HEK293 (cell line): ENCODE data around the gene CSMD2.

Experiments
- CTCF ChIA-PET: fragments of 350-600 bp; formaldehyde crosslinking; extraction: SDS; loops from one replicate; lab custom pipeline; 2021; ENCODE audit warnings: antibody characterized with exemption; lab: Yijun Ruan, JAX
- POLR2A ChIA-PET: fragments of 300-600 bp; formaldehyde crosslinking; extraction: SDS; loops from one replicate; lab custom pipeline; 2020; ENCODE audit warnings: antibody characterized with exemption, inconsistent platforms; lab: Yijun Ruan, JAX
- H3K27ac ChIP-seq: fragments of 200-500 bp; sonication (Bioruptor generic); 2 replicates; pipeline ENCODE4 v1.5.1; 2014; ENCODE audit warnings: low read depth, low read length, control low read depth, inconsistent platforms; ENCODE audit errors: extremely low read depth
- H3K36me3 ChIP-seq, 2 experiments: fragments of 200-500 bp in 1 of 2; sonication (Bioruptor generic) in 1 of 2; 1 replicate in 1 of 2; 2 replicates in 1 of 2; pipeline ENCODE4 v1.5.1; 2014 to 2017; ENCODE audit warnings: inconsistent platforms in 2 of 2, low read length in 2 of 2; ENCODE audit not compliant: control insufficient read depth in 2 of 2, insufficient read depth in 1 of 2
- H3K4me1 ChIP-seq: fragments of 200-500 bp; sonication (Bioruptor generic); 2 replicates; pipeline ENCODE4 v1.5.1; 2014; ENCODE audit warnings: mild to moderate bottlenecking, low read length, inconsistent platforms; ENCODE audit not compliant: control insufficient read depth, insufficient read depth
- H3K4me3 ChIP-seq: 2 replicates; pipeline ENCODE4 v1.5.1; 2011; ENCODE audit warnings: low read depth, mild to moderate bottlenecking, control low read depth, low read length, moderate library complexity
- H3K9me3 ChIP-seq: fragments of 200-500 bp; sonication (Bioruptor generic); 2 replicates; pipeline ENCODE4 v1.5.1; 2014; ENCODE audit warnings: low read depth, low read length, inconsistent platforms; ENCODE audit not compliant: control insufficient read depth, insufficient read depth
- BCL11A ChIP-seq: fragments of 450-650 bp; formaldehyde crosslinking; IDR thresholded peaks from 2 replicates; pipeline ENCODE4 v1.5.1; 2016; ENCODE audit warnings: low read depth, missing biosample characterization, missing genetic modification characterization
- GLIS1 ChIP-seq: fragments of 450-650 bp; formaldehyde crosslinking; IDR thresholded peaks from 2 replicates; pipeline ENCODE4 v1.5.1; 2016; ENCODE audit warnings: missing biosample characterization, missing genetic modification characterization
- YY1 ChIP-seq: fragments of 450-650 bp; formaldehyde crosslinking; IDR thresholded peaks from 2 replicates; pipeline ENCODE4 v1.5.1; 2018; ENCODE audit warnings: missing biosample characterization, missing genetic modification characterization
- ZFP37 ChIP-seq: fragments of 450-650 bp; formaldehyde crosslinking; IDR thresholded peaks from 2 replicates; pipeline ENCODE4 v1.5.1; 2016; ENCODE audit warnings: missing biosample characterization, missing genetic modification characterization
- ZNF112 ChIP-seq: fragments of 450-650 bp; formaldehyde crosslinking; IDR thresholded peaks from 2 replicates; pipeline ENCODE4 v1.5.0; 2017; ENCODE audit warnings: missing biosample characterization, missing genetic modification characterization
- ZNF121 ChIP-seq: fragments of 450-650 bp; formaldehyde crosslinking; IDR thresholded peaks from 2 replicates; pipeline ENCODE4 v1.5.1; 2016; ENCODE audit warnings: missing biosample characterization, missing genetic modification characterization
- ZNF214 ChIP-seq: fragments of 450-650 bp; formaldehyde crosslinking; IDR thresholded peaks from 2 replicates; pipeline ENCODE4 v1.5.1; 2017; ENCODE audit warnings: missing biosample characterization, mild to moderate bottlenecking, missing genetic modification characterization, borderline replicate concordance
- ZNF239 ChIP-seq: fragments of 450-650 bp; formaldehyde crosslinking; IDR thresholded peaks from 2 replicates; pipeline ENCODE4 v1.5.1; 2016; ENCODE audit warnings: missing biosample characterization, missing genetic modification characterization
- ZNF354C ChIP-seq: fragments of 450-650 bp; formaldehyde crosslinking; IDR thresholded peaks from 2 replicates; pipeline ENCODE4 v1.5.1; 2016; ENCODE audit warnings: missing biosample characterization, missing genetic modification characterization, low read depth, borderline replicate concordance
- ZNF37A ChIP-seq: fragments of 450-650 bp; IDR thresholded peaks from 2 replicates; pipeline ENCODE4 v1.5.1; 2018; ENCODE audit warnings: missing biosample characterization, missing genetic modification characterization
- ZNF426 ChIP-seq: fragments of 450-650 bp; formaldehyde crosslinking; IDR thresholded peaks from 2 replicates; pipeline ENCODE4 v1.5.1; 2017; ENCODE audit warnings: missing biosample characterization, missing genetic modification characterization, mild to moderate bottlenecking, inconsistent platforms, moderate library complexity
- ZNF529 ChIP-seq: fragments of 450-650 bp; formaldehyde crosslinking; IDR thresholded peaks from 2 replicates; pipeline ENCODE4 v1.5.1; 2017; ENCODE audit warnings: missing genetic modification characterization, missing biosample characterization; ENCODE audit not compliant: insufficient replicate concordance
- ZNF623 ChIP-seq: fragments of 450-650 bp; formaldehyde crosslinking; IDR thresholded peaks from 2 replicates; pipeline ENCODE4 v1.5.1; 2016; ENCODE audit warnings: missing biosample characterization, missing genetic modification characterization
- ZNF664 ChIP-seq: fragments of 450-650 bp; formaldehyde crosslinking; IDR thresholded peaks from 2 replicates; pipeline ENCODE4 v1.5.1; 2016; ENCODE audit warnings: missing biosample characterization, missing genetic modification characterization
- ZSCAN16 ChIP-seq: fragments of 450-650 bp; formaldehyde crosslinking; IDR thresholded peaks from 2 replicates; pipeline ENCODE4 v1.5.1; 2016; ENCODE audit warnings: missing biosample characterization, missing genetic modification characterization
- ZSCAN30 ChIP-seq: fragments of 450-650 bp; IDR thresholded peaks from 2 replicates; pipeline ENCODE4 v1.5.1; 2018; ENCODE audit warnings: missing biosample characterization, mild to moderate bottlenecking, missing genetic modification characterization, moderate library complexity
- TF ChIP-seq, protein P1 (sequence below): fragments of 450-650 bp; formaldehyde crosslinking; IDR thresholded peaks from 2 replicates; pipeline ENCODE4 v1.5.1; 2017; ENCODE audit warnings: missing biosample characterization, missing genetic modification characterization
- TF ChIP-seq, protein P2 (sequence below): fragments of 450-650 bp; formaldehyde crosslinking; IDR thresholded peaks from 2 replicates; pipeline ENCODE4 v1.5.1; 2016; ENCODE audit warnings: missing biosample characterization, missing genetic modification characterization
- TF ChIP-seq, protein P3 (sequence below): fragments of 450-650 bp; formaldehyde crosslinking; IDR thresholded peaks from 2 replicates; pipeline ENCODE4 v1.5.1; 2016; ENCODE audit warnings: missing biosample characterization, missing genetic modification characterization
- TF ChIP-seq, protein P4 (sequence below): fragments of 450-650 bp; formaldehyde crosslinking; IDR thresholded peaks from 2 replicates; pipeline ENCODE4 v1.5.1; 2016; ENCODE audit warnings: missing biosample characterization, missing genetic modification characterization

The CSMD2 gene

DNA sequence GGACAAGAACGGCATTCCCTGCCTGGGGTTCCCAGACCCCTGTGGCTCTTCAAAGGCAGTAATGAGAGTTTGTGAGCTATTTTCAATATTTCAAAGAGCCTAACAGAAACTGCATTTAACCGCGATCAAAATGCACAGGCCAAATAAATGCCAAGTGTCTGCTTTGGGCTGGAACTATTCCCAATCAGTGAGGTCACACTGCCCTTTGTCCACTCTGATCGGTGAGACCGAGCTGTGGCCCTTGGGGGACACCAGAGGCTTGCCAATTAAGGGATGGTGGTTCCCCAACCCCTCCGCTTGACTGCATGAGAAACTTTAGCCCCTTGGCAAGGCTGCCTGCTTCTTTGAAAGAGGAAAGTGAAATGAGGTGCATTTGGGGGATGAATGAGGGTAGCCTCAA lies 20.3 kb downstream of the CSMD2 start:
- H3K9me3 ChIP-seq: no peaks in the 10 kb centered on the region
- no peak overlapping the region for H3K27ac ChIP-seq
- no peaks in the 10 kb centered on the region for H3K36me3 ChIP-seq
- no peak overlapping the region for H3K4me3 ChIP-seq
- no peaks in the 10 kb centered on the region for H3K4me1 ChIP-seq
- POLR2A ChIA-PET: no interaction called here
- CTCF ChIA-PET: interaction anchor here (0.9 to 1.0 kb wide), 2 partner anchors 512 to 598 kb away, joined by 3 to 4 read pairs; no protein-coding TSS in a partner anchor
- TF ChIP-seq, protein P1, sequence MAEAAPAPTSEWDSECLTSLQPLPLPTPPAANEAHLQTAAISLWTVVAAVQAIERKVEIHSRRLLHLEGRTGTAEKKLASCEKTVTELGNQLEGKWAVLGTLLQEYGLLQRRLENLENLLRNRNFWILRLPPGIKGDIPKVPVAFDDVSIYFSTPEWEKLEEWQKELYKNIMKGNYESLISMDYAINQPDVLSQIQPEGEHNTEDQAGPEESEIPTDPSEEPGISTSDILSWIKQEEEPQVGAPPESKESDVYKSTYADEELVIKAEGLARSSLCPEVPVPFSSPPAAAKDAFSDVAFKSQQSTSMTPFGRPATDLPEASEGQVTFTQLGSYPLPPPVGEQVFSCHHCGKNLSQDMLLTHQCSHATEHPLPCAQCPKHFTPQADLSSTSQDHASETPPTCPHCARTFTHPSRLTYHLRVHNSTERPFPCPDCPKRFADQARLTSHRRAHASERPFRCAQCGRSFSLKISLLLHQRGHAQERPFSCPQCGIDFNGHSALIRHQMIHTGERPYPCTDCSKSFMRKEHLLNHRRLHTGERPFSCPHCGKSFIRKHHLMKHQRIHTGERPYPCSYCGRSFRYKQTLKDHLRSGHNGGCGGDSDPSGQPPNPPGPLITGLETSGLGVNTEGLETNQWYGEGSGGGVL (tag by site-specific recombination): no peak
- TF ChIP-seq ZNF529 (no peak), ZNF214 (tag by site-specific recombination) (no peak), YY1 (no peak), GLIS1 (tag by site-specific recombination) (no peak), ZNF112 (tag by site-specific recombination) (no peak), ZFP37 (no peak), ZNF664 (tag by site-specific recombination) (no peak), ZSCAN16 (tag by site-specific recombination) (no peak), ZNF426 (no peak), ZNF354C (no peak), ZNF623 (tag by site-specific recombination) (no peak)
- TF ChIP-seq, protein P2, sequence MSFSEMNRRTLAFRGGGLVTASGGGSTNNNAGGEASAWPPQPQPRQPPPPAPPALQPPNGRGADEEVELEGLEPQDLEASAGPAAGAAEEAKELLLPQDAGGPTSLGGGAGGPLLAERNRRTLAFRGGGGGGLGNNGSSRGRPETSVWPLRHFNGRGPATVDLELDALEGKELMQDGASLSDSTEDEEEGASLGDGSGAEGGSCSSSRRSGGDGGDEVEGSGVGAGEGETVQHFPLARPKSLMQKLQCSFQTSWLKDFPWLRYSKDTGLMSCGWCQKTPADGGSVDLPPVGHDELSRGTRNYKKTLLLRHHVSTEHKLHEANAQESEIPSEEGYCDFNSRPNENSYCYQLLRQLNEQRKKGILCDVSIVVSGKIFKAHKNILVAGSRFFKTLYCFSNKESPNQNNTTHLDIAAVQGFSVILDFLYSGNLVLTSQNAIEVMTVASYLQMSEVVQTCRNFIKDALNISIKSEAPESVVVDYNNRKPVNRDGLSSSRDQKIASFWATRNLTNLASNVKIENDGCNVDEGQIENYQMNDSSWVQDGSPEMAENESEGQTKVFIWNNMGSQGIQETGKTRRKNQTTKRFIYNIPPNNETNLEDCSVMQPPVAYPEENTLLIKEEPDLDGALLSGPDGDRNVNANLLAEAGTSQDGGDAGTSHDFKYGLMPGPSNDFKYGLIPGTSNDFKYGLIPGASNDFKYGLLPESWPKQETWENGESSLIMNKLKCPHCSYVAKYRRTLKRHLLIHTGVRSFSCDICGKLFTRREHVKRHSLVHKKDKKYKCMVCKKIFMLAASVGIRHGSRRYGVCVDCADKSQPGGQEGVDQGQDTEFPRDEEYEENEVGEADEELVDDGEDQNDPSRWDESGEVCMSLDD (tag by site-specific recombination): no peak

DNA sequence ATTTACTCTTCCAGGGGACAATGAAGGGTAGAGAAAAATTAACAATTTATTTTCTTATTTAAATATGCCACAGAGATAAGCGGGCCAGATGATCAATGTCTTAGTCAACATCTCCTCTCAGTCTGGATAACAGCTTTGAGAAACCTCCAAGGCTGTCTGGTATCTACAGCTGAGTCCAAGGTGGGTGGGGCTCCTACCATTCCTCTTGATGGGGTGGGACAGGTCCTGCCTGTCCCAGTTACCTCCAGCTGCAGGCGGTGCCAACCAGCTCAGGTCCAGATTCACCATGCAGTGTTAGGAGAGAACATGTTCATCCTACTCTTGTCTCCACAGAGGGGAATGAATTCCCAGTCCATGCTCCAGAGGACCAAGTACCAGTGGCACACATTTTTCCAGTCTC lies 21.1 kb downstream of the CSMD2 start:
- no peaks in the 10 kb centered on the region for H3K4me1 ChIP-seq
- H3K9me3 ChIP-seq: no peaks in the 10 kb centered on the region
- no peaks in the 10 kb centered on the region for H3K36me3 ChIP-seq
- TF ChIP-seq ZNF121 (no peak), ZNF239 (tag by site-specific recombination) (no peak), GLIS1 (tag by site-specific recombination) (no peak), ZNF37A (no peak), ZSCAN30 (tag by site-specific recombination) (no peak), BCL11A (tag by site-specific recombination) (no peak)
- TF ChIP-seq, protein P3, sequence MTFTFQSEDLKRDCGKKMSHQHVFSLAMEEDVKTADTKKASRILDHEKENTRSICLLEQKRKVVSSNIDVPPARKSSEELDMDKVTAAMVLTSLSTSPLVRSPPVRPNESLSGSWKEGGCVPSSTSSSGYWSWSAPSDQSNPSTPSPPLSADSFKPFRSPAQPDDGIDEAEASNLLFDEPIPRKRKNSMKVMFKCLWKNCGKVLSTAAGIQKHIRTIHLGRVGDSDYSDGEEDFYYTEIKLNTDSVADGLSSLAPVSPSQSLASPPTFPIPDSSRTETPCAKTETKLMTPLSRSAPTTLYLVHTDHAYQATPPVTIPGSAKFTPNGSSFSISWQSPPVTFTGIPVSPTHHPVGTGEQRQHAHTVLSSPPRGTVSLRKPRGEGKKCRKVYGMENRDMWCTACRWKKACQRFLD (tag by site-specific recombination): no peak
- TF ChIP-seq, protein P4, sequence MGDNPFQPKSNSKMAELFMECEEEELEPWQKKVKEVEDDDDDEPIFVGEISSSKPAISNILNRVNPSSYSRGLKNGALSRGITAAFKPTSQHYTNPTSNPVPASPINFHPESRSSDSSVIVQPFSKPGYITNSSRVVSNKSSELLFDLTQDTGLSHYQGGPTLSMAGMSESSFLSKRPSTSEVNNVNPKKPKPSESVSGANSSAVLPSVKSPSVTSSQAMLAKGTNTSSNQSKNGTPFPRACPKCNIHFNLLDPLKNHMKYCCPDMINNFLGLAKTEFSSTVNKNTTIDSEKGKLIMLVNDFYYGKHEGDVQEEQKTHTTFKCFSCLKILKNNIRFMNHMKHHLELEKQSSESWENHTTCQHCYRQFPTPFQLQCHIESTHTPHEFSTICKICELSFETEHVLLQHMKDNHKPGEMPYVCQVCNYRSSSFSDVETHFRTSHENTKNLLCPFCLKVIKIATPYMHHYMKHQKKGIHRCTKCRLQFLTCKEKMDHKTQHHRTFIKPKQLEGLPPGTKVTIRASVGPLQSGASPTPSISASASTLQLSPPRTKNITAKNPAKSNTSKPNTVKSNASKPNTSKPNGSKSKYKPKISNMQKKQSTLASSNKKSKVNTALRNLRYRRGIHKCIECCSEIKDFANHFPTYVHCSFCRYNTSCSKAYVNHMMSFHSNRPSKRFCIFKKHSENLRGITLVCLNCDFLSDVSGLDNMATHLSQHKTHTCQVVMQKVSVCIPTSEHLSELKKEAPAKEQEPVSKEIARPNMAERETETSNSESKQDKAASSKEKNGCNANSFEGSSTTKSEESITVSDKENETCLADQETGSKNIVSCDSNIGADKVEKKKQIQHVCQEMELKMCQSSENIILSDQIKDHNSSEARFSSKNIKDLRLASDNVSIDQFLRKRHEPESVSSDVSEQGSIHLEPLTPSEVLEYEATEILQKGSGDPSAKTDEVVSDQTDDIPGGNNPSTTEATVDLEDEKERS (tag by site-specific recombination): no peak
- TF ChIP-seq, protein P2 (tag by site-specific recombination): no peak
- no peak overlapping the region for H3K4me3 ChIP-seq
- ChIA-PET CTCF (interaction anchor here (0.8 to 1.0 kb wide), 3 partner anchors 119 to 598 kb away, joined by 3 to 4 read pairs (median 3); no protein-coding TSS in a partner anchor), POLR2A (no interaction called here)
- no peak overlapping the region for H3K27ac ChIP-seq
